Osteoblast (primary cell): ENCODE data around the gene TMEM184C. TPM values are rescaled to one million over a fixed set of nuclear protein-coding genes. Genes with fewer than 3 reads are reported as not detected.

Experiments used
- DNase-seq: peaks from one replicate; pipeline ENCODE4 v3.0.0; 2011; ENCODE audit warnings: low spot score, mixed read lengths; ENCODE audit not compliant: insufficient read length; ENCODE audit errors: missing footprints
- H2AFZ ChIP-seq: 2 replicates; pipeline ENCODE4 v1.6.0; 2011; ENCODE audit warnings: mild to moderate bottlenecking, low read length
- H3K27ac ChIP-seq: 2 replicates; pipeline ENCODE4 v1.5.1; 2011; ENCODE audit warnings: mild to moderate bottlenecking, low read depth, low read length, moderate library complexity
- H3K27me3 ChIP-seq: 2 replicates; pipeline ENCODE4 v1.6.0; 2012; ENCODE audit warnings: mild to moderate bottlenecking, control low read depth, inconsistent platforms, low read length, moderate library complexity; ENCODE audit not compliant: insufficient read depth
- H3K36me3 ChIP-seq: 2 replicates; pipeline ENCODE4 v1.5.1; 2011; ENCODE audit warnings: mild to moderate bottlenecking, low read length, control low read depth, moderate library complexity; ENCODE audit not compliant: insufficient read depth
- H3K4me1 ChIP-seq: 2 replicates; pipeline ENCODE4 v1.5.1; 2011; ENCODE audit warnings: mild to moderate bottlenecking, low read length, control low read depth, moderate library complexity; ENCODE audit not compliant: insufficient read depth
- H3K4me2 ChIP-seq: 2 replicates; pipeline ENCODE4 v1.6.0; 2011; ENCODE audit warnings: mild to moderate bottlenecking, low read length; ENCODE audit not compliant: insufficient read depth
- H3K4me3 ChIP-seq: fragments of 200-600 bp; sonication (generic); 3 replicates; pipeline ENCODE4 v1.5.1; 2012; ENCODE audit warnings: mild to moderate bottlenecking, low read length, inconsistent platforms; ENCODE audit not compliant: insufficient read depth
- H3K79me2 ChIP-seq: 2 replicates; pipeline ENCODE4 v1.6.0; 2012; ENCODE audit warnings: mild to moderate bottlenecking, low read length, control low read depth, inconsistent platforms; ENCODE audit not compliant: insufficient read depth
- H3K9me3 ChIP-seq: 2 replicates; pipeline ENCODE4 v1.5.1; 2011; ENCODE audit warnings: low read depth, low read length, control low read depth
- H4K20me1 ChIP-seq: 2 replicates; pipeline ENCODE4 v1.6.0; 2012; ENCODE audit warnings: mild to moderate bottlenecking, low read length, control low read depth; ENCODE audit not compliant: insufficient read depth
- total RNA-seq: library from RNA; depleted of rRNA; stranded (reverse); fragments of >200 nt; gene quantifications from 2 replicates; pipeline ENCODE4 v1.2.3, GENCODE V29; 2012
- TF ChIP-seq, protein P1 (sequence below): IDR thresholded peaks from 2 replicates; pipeline ENCODE4 v1.5.1; 2011; ENCODE audit warnings: mild to moderate bottlenecking, low read depth, low read length, moderate library complexity; ENCODE audit errors: extremely low read depth

TMEM184C gene
- total RNA-seq, 1 donor, result 43.4 TPM

DNA sequence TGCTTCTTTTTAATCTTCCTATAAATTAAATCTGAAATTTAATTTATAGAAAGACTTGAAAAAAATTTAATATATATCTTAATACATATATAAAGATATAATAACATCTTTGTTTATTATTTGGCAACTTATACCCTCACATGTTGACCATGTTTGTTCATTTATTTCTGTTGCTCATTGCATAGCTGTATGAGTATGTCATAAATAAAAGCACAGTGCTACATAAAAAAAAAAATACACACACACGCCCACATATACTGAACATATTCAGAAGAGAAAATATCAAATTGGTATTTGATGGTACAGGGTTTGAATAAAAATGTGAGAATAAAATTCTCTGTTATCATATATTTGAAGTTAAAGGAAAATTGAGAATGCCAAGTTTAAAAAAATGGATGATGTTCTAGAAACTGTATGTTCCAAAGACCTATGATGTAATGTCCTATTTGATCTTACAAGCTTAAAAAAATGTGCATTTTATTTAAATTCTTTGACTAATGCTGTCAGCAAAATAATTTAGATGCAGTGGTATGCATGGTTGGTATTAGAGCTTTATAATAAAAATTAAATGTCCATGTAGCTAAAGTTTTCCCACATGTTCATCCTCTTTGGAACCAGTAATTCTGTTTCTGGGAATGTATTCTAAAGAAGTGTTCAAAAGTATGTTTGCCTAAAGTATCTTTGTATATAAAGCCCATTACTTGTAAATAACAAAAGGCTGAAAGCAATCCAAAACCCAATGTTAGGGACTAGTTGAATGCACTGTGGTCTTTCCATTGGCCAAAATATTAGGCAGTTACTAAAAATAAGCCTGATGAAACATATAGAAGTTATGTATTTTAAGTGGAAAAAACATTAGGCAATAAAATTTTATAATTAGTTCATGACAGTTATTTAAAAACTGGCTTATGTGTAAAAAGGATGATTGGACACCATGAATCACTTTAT is 12.9 kb downstream of the TMEM184C start:
- Histone ChIP-seq H4K20me1 (no peaks in the 10 kb centered on the region), H3K4me3 (no peak overlapping the region), H2AFZ (no peak overlapping the region), H3K4me1 (no peaks in the 10 kb centered on the region), H3K36me3 (peaks cover 48% of the 10 kb centered on the region), H3K9me3 (no peaks in the 10 kb centered on the region), H3K27me3 (no peaks in the 10 kb centered on the region), H3K4me2 (no peak overlapping the region), H3K27ac (no peak overlapping the region), H3K79me2 (no peaks in the 10 kb centered on the region)
- DNase-seq, result no peak
- TF ChIP-seq, protein P1, sequence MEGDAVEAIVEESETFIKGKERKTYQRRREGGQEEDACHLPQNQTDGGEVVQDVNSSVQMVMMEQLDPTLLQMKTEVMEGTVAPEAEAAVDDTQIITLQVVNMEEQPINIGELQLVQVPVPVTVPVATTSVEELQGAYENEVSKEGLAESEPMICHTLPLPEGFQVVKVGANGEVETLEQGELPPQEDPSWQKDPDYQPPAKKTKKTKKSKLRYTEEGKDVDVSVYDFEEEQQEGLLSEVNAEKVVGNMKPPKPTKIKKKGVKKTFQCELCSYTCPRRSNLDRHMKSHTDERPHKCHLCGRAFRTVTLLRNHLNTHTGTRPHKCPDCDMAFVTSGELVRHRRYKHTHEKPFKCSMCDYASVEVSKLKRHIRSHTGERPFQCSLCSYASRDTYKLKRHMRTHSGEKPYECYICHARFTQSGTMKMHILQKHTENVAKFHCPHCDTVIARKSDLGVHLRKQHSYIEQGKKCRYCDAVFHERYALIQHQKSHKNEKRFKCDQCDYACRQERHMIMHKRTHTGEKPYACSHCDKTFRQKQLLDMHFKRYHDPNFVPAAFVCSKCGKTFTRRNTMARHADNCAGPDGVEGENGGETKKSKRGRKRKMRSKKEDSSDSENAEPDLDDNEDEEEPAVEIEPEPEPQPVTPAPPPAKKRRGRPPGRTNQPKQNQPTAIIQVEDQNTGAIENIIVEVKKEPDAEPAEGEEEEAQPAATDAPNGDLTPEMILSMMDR, result no peak

DNA sequence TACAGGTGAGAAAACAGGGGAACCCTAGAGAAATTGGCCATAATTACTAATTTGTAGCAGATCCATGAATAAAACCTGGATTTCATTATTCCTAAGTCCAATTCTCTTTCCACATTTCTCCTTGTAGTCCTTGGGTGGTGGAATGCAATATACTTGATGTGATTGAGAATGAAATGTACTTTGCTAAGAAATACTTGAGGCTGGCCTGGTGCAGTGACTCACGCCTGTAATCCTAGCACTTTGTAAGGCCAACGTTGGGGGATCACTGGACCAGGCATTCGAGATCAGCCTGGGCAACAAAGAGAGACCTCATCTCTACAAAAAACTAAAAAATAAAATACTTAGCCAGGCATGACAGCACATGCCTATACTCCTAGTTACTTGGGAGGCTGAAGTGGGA is 15.9 kb downstream of the TMEM184C start:
- Histone ChIP-seq H3K4me2 (no peak overlapping the region), H2AFZ (no peak overlapping the region), H4K20me1 (no peaks in the 10 kb centered on the region), H3K9me3 (no peaks in the 10 kb centered on the region), H3K4me1 (no peaks in the 10 kb centered on the region), H3K27ac (no peak overlapping the region), H3K79me2 (no peaks in the 10 kb centered on the region), H3K4me3 (no peak overlapping the region), H3K27me3 (no peaks in the 10 kb centered on the region), H3K36me3 (peaks cover 44% of the 10 kb centered on the region)
- TF ChIP-seq, protein P1, result no peak
- DNase-seq, result no peak

DNA sequence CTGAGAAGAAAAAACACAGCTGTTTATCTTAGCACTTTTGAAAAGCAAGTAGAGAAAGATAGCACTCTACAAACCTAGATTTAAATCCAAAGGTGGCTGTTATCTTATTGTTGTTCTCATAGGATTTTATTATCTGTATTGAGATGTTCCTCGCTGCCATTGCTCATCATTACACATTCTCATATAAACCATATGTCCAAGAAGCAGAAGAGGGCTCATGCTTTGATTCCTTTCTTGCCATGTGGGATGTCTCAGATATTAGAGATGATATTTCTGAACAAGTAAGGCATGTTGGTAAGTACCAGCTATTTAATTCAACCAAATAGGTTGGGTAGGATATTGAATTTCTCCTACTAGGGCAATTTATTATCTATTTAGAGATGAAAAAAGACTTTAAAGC is 16.4 kb downstream of the TMEM184C start:
- TF ChIP-seq, protein P1, result no peak
- H3K4me2 ChIP-seq, result no peak overlapping the region
- no peaks in the 10 kb centered on the region for H3K4me1 ChIP-seq
- H2AFZ ChIP-seq, result no peak overlapping the region
- H3K36me3 ChIP-seq, result peaks cover 44% of the 10 kb centered on the region
- H3K79me2 ChIP-seq, result no peaks in the 10 kb centered on the region
- no peaks in the 10 kb centered on the region for H4K20me1 ChIP-seq
- no peak overlapping the region for H3K4me3 ChIP-seq
- no peaks in the 10 kb centered on the region for H3K9me3 ChIP-seq
- H3K27ac ChIP-seq, result no peak overlapping the region
- no peaks in the 10 kb centered on the region for H3K27me3 ChIP-seq
- DNase-seq, result no peak

DNA sequence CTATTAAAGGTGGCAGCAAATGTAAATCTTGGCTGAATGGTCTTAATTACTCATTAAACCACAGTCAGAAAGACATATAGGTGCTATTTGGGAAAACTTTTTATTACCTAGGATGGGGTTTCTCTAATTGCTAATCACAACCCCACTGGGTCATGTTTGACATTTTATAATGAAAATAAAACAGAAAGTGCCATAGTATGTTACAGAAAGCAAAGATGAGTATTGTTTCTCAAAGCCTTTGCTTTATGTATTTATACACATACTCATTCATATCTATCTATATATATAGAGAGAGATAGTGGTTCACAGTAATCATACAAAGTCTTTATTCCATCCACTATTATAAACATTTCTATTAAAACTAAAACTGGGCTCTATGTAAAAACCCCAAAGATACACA is 18.2 kb downstream of the TMEM184C start:
- H3K4me1 ChIP-seq, result no peaks in the 10 kb centered on the region
- DNase-seq, result no peak
- H3K9me3 ChIP-seq, result no peaks in the 10 kb centered on the region
- H3K27ac ChIP-seq, result no peak overlapping the region
- H3K4me2 ChIP-seq, result no peak overlapping the region
- H3K4me3 ChIP-seq, result no peak overlapping the region
- H4K20me1 ChIP-seq, result no peaks in the 10 kb centered on the region
- TF ChIP-seq, protein P1, result no peak
- H3K36me3 ChIP-seq, result peaks cover 34% of the 10 kb centered on the region
- no peak overlapping the region for H2AFZ ChIP-seq
- no peaks in the 10 kb centered on the region for H3K27me3 ChIP-seq
- no peaks in the 10 kb centered on the region for H3K79me2 ChIP-seq
